Psoas muscle (tissue), 8 donors: ENCODE results near the gene CIBAR2. TPM values are rescaled to one million over a fixed set of nuclear protein-coding genes. Genes with fewer than 3 reads are reported as not detected.

ENCODE experiments used
- ATAC-seq, 4 donors: fragments of 200-7000 bp; cut with Tn5 transposase; one replicate each; pipeline ENCODE4 v1.9.1; 2020; ENCODE audit warnings: moderate library complexity in 3 of 4, mild to moderate bottlenecking in 2 of 4
- DNase-seq, 2 donors: peaks; one replicate each; pipeline ENCODE4 v3.0.0-alpha.2; 2020
- H3K27ac ChIP-seq: fragments of 200-600 bp; one replicate; pipeline ENCODE4 v1.8.0; 2022
- H3K27me3 ChIP-seq, 3 donors: fragments of 200-600 bp in 1 of 3; one replicate each; pipeline versions ENCODE4 v1.6.1 to v1.8.0; 2013 to 2022; ENCODE audit warnings: low read length in 2 of 3, mild to moderate bottlenecking in 2 of 3, moderate library complexity in 1 of 3; ENCODE audit not compliant: insufficient read depth in 3 of 3
- H3K36me3 ChIP-seq, 2 donors: fragments of 200-600 bp in 1 of 2; one replicate each; pipeline versions ENCODE4 v1.6.1 to v1.8.0; 2013 to 2022; ENCODE audit warnings: low read depth in 1 of 2, mild to moderate bottlenecking in 1 of 2, moderate library complexity in 1 of 2; ENCODE audit not compliant: insufficient read depth in 1 of 2
- H3K4me1 ChIP-seq: fragments of 200-600 bp; one replicate; pipeline ENCODE4 v1.8.0; 2022
- H3K4me3 ChIP-seq: fragments of 200-600 bp; one replicate; pipeline ENCODE4 v1.8.0; 2022; ENCODE audit warnings: mild to moderate bottlenecking
- H3K9me3 ChIP-seq: fragments of 200-600 bp; one replicate; pipeline ENCODE4 v1.8.0; 2022
- WGBS, 3 donors: extraction: QIAGEN DNeasy Blood & Tissue Kit; methylation state at CpG; one replicate each; pipeline versions ENCODE4 v1.1.6 to v1.1.7; 2013; 5-methylcytosine and 5-hydroxymethylcytosine counted together
- intact Hi-C, 2 donors: fragments of 100-400 bp; cut with DNase I; formaldehyde crosslinking; loops; one replicate each; pipeline versions ENCODE4 v1.11.0 to v1.14.2; 2022
- polyA plus RNA-seq, 3 donors: library from polyadenylated mRNA; stranded (reverse); fragments of 200-250 nt; gene quantifications; one replicate each; pipeline ENCODE4 v1.2.3, GENCODE V29; 2013
- total RNA-seq, 4 donors: library from RNA; stranded (reverse); fragmentation: NEBNext Ultra II Directional in 2 of 4; extraction: Animal tissue kit (Norgen Biotek cat#: 25700) in 2 of 4; gene quantifications; one replicate each; pipeline versions ENCODE4 v1.2.1 to v1.2.4, GENCODE V29; 2021 to 2023
- TF ChIP-seq, protein P1 (sequence below): fragments of 200-600 bp; IDR thresholded peaks from one replicate; pipeline ENCODE4 v1.8.0; 2022; ENCODE audit warnings: antibody characterized with exemption
- donor health status: healthy with polysubstance abuse.
- donor health status: DM: no; HTN: no; CAD: no; lungs with moderate emphysema.
- donor health status: Bipolar disorder and iron deficiency.
- donor health status: healthy.
- donor health status: DM: yes; HTN: yes; CAD: no.
- donor health status: DM: no; HTN: no; CAD: no.
- donor health status: DM: no; HTN: no; CAD: no.
- donor health status: DM: yes; HTN: yes; CAD: no.

Gene CIBAR2
- total and polyA plus RNA-seq, 7 donors, result 0.36 TPM; not detected in 6

DNA sequence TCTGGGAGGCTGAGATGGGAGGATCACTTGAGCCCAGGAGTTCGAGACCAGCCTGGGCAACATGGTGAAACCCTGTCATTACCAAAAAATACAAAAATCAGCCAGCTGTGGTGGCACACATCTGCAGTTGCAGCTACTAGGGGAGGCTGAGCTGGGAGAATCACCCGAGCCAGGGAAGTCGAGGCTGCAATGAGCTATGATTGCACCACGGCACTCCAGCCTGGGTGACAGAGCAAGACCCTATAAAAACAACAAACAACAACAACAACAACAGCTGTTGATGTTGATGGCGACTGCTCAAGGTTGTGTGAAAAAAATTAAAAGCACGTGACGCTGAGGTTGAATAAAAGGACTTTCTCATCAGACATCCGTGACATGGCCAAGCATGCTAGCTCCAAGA, 40.8 kb upstream of the CIBAR2 start:
- TF ChIP-seq, protein P1, sequence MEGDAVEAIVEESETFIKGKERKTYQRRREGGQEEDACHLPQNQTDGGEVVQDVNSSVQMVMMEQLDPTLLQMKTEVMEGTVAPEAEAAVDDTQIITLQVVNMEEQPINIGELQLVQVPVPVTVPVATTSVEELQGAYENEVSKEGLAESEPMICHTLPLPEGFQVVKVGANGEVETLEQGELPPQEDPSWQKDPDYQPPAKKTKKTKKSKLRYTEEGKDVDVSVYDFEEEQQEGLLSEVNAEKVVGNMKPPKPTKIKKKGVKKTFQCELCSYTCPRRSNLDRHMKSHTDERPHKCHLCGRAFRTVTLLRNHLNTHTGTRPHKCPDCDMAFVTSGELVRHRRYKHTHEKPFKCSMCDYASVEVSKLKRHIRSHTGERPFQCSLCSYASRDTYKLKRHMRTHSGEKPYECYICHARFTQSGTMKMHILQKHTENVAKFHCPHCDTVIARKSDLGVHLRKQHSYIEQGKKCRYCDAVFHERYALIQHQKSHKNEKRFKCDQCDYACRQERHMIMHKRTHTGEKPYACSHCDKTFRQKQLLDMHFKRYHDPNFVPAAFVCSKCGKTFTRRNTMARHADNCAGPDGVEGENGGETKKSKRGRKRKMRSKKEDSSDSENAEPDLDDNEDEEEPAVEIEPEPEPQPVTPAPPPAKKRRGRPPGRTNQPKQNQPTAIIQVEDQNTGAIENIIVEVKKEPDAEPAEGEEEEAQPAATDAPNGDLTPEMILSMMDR, result no peak
- 18 to 33% (median 26%) methylated on average over 8 of the region's 8 CpGs for WGBS, 3 donors
- no peaks in the 10 kb centered on the region for H3K27me3 ChIP-seq
- peak in 1 of 4 donors; percentile 23 for ATAC-seq
- DNase-seq, result no peak
- H3K4me3 ChIP-seq, result no peak overlapping the region
- H3K36me3 ChIP-seq, result no peaks in the 10 kb centered on the region
- no peaks in the 10 kb centered on the region for H3K9me3 ChIP-seq
- intact Hi-C loops, result loop anchor here in 1 of 2 donors (2.0 kb wide), 1 partner anchor 26 kb away; no protein-coding TSS in a partner anchor
- H3K27ac ChIP-seq, result peak overlapping the region; percentile 97
- H3K4me1 ChIP-seq, result peaks cover 52% of the 10 kb centered on the region

DNA sequence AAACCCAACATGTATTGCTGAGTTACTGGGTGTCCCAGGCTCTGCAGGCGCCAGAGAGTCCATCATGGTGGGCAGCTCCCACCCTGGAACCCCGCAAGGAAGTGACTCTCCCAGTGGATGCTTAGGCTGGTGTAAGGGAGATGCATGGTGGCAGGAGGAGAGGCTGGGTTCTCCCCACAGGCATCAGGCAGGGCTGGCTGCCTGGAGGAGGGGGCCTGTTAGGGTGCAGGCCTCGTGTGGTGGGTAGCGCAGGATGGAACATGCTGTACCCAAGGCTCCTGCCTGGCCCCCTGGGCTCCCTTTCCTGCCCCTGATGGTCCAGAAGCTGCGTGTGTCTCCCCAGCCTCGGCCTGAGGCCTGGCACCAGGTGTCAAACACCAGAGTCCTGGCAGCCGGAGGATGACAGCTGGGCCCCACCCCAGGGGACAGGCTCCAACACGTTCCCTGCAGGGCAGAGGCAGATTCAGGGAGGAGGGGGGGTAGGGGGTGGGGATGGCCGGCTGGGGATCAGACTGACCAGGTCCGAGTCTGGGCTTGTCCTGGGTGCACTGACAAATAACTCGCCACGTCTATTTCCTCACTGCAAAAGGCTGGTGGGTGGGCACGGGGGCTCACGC, 40.2 kb upstream of the CIBAR2 start:
- TF ChIP-seq, protein P1, result no peak
- ATAC-seq (peak; percentile 78 to 83 (median 82)), DNase-seq (peak; percentile 75 to 92)
- H3K27ac ChIP-seq, result peak overlapping the region; percentile 97
- intact Hi-C loops, result loop anchor here in 1 of 2 donors (2.0 kb wide), 1 partner anchor 26 kb away; no protein-coding TSS in a partner anchor
- H3K4me1 ChIP-seq, result peaks cover 53% of the 10 kb centered on the region
- no peaks in the 10 kb centered on the region for H3K36me3 ChIP-seq
- 28 to 42% (median 28%) methylated on average over 12 to 14 of the region's 14 CpGs for WGBS, 3 donors
- no peaks in the 10 kb centered on the region for H3K9me3 ChIP-seq
- H3K27me3 ChIP-seq, result no peaks in the 10 kb centered on the region
- no peak overlapping the region for H3K4me3 ChIP-seq

DNA sequence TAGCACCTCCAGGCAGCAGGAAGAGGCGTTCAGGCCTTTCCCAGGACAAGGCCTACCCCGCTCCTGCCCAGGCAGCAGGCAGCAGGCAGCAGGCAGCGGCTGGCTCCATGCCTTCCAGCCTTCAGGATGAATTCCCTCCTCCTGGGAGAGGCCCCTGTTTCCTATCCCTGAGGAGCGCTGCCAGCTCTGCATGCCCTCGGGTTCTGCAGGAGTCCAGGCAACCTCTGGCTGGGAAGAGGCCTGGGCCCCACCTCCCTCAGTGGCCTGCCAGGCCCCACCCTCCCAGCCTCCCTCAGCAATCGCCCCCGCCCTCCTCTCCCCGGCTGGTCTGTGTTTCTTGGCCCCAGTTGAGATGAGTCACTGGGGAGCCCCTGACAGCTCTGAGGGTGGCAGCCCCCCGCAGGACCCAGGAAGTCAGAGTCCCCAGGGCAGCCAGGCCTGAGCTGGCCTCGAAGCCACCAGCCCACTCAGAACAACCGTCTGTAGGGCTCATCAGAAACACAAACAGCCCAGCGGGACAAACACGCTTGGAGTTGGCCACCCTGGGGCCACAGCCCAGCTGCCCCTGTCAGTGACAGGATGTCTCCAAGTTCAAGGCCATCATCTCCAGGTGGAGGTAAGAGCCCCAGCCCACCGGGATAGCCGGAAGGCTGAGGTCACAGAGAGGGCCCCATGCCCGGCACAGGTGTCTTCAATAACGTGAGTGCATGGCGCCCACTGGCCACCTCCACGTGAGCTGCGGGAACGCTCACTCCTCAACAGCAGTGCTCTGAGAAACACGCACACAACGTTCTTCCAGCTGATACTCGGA, 39.5 kb upstream of the CIBAR2 start:
- 23 to 37% (median 24%) methylated on average over 22 to 24 of the region's 24 CpGs for WGBS, 3 donors
- H3K36me3 ChIP-seq, result no peaks in the 10 kb centered on the region
- ATAC-seq (peak; percentile 31 to 58 (median 42)), DNase-seq (peak; percentile 80 to 86)
- no peaks in the 10 kb centered on the region for H3K27me3 ChIP-seq
- H3K9me3 ChIP-seq, result no peaks in the 10 kb centered on the region
- intact Hi-C loops, result loop anchor here in 1 of 2 donors (2.0 kb wide), 1 partner anchor 25 kb away; no protein-coding TSS in a partner anchor
- peak overlapping the region; percentile 97 for H3K27ac ChIP-seq
- peaks cover 61% of the 10 kb centered on the region for H3K4me1 ChIP-seq
- no peak overlapping the region for H3K4me3 ChIP-seq
- TF ChIP-seq, protein P1, result no peak

DNA sequence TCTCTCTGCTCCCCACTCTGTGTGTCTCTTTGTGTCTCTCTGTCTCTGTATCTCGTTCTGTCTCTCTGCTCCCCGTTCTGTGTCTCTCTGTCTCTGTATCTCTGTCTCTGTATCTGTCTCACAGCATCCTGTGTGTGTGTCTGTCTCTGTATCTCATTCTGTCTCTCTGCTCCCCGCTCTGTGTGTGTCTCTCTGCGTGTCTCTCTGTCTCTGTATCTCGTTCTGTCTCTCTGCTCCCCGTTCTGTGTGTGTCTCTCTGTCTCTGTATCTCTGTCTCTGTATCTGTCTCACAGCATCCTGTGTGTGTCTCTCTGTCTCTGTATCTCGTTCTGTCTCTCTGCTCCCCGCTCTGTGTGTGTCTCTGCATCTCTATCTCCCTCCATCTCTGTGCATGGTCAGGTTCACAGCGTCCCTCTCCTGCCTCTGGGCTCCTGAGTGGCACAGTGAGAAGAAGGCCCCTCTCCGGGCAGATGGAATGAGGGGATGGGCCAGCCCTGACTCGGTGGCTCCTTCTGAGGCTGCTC, 38.9 kb upstream of the CIBAR2 start:
- Histone ChIP-seq H3K4me3 (no peak overlapping the region), H3K27me3 (no peaks in the 10 kb centered on the region), H3K9me3 (no peaks in the 10 kb centered on the region), H3K27ac (peak overlapping the region; percentile 97), H3K36me3 (no peaks in the 10 kb centered on the region), H3K4me1 (peaks cover 66% of the 10 kb centered on the region)
- TF ChIP-seq, protein P1, result no peak
- WGBS, 3 donors, result 70 to 79% (median 70%) methylated on average over 9 to 11 of the region's 11 CpGs
- intact Hi-C loops, result no loop called here
- no peak for DNase-seq
- ATAC-seq, result no peak
